Naive thymus-derived CD4-positive, alpha-beta T cell (primary cell): Measurements from ENCODE around the gene ST6GALNAC4. TPM values are rescaled to one million over a fixed set of nuclear protein-coding genes. Genes with fewer than 3 reads are reported as not detected.

Source experiments
- ATAC-seq: fragments of 150-1000 bp; cut with Tn5 transposase; 2 replicates; pipeline ENCODE4 v1.10.0; 2021; ENCODE audit warnings: mild to moderate bottlenecking, moderate library complexity
- CTCF ChIA-PET: fragments of 350-600 bp; sonication (Branson Sonifier 250); formaldehyde crosslinking; loops from one replicate; lab custom pipeline; 2021; ENCODE audit warnings: antibody characterized with exemption; lab: Charles Lee
- POLR2A ChIA-PET: fragments of 350-600 bp; sonication (Branson Sonifier 250); formaldehyde crosslinking; loops from one replicate; lab custom pipeline; 2021; ENCODE audit warnings: antibody characterized with exemption, inconsistent platforms; lab: Charles Lee
- DNase-seq, 9 donors: peaks; one replicate each; pipeline versions ENCODE4 v3.0.0 to v3.0.0-alpha.2; 2020 to 2022; ENCODE audit warnings: mixed read lengths in 1 of 9
- H3K27ac ChIP-seq: one replicate; pipeline ENCODE4 v1.7.0; 2013; ENCODE audit warnings: mild to moderate bottlenecking, low read depth, low read length, moderate library complexity
- H3K27me3 ChIP-seq, 2 donors: one replicate each; pipeline ENCODE4 v1.7.0; 2013; ENCODE audit warnings: low read length in 2 of 2, mild to moderate bottlenecking in 2 of 2, moderate library complexity in 2 of 2; ENCODE audit not compliant: control insufficient read depth in 2 of 2, insufficient read depth in 2 of 2
- H3K36me3 ChIP-seq, 3 experiments: 1 replicate in 2 of 3; 2 replicates in 1 of 3; pipeline ENCODE4 v1.7.0; 2013; ENCODE audit warnings: low read length in 3 of 3, mild to moderate bottlenecking in 3 of 3, moderate library complexity in 1 of 3; ENCODE audit not compliant: insufficient read depth in 3 of 3, control insufficient read depth in 2 of 3
- H3K4me1 ChIP-seq, 2 donors: one replicate each; pipeline ENCODE4 v1.7.0; 2013; ENCODE audit warnings: low read length in 2 of 2, mild to moderate bottlenecking in 2 of 2, moderate library complexity in 1 of 2; ENCODE audit not compliant: control insufficient read depth in 2 of 2, insufficient read depth in 2 of 2
- H3K4me3 ChIP-seq: 2 replicates; pipeline ENCODE4 v1.7.0; 2013; ENCODE audit warnings: mild to moderate bottlenecking, low read length
- H3K9me3 ChIP-seq, 3 experiments: 1 replicate in 2 of 3; 2 replicates in 1 of 3; pipeline ENCODE4 v1.7.0; 2013; ENCODE audit warnings: low read length in 3 of 3; ENCODE audit not compliant: control insufficient read depth in 2 of 3
- H3K27ac Mint-ChIP-seq, 9 donors: one replicate each; pipeline ENCODE4 v1.8.0; 2020 to 2022; ENCODE audit warnings: mixed read lengths in 9 of 9, mild to moderate bottlenecking in 8 of 9, moderate library complexity in 5 of 9, inconsistent platforms in 2 of 9
- H3K27me3 Mint-ChIP-seq, 5 donors: one replicate each; pipeline ENCODE4 v1.8.0; 2021 to 2022; ENCODE audit warnings: mixed read lengths in 5 of 5, mild to moderate bottlenecking in 1 of 5
- H3K36me3 Mint-ChIP-seq, 5 donors: one replicate each; pipeline ENCODE4 v1.8.0; 2020 to 2022; ENCODE audit warnings: mixed read lengths in 5 of 5, mild to moderate bottlenecking in 3 of 5, inconsistent platforms in 1 of 5
- H3K4me1 Mint-ChIP-seq, 7 donors: one replicate each; pipeline ENCODE4 v1.8.0; 2020 to 2022; ENCODE audit warnings: mixed read lengths in 7 of 7, mild to moderate bottlenecking in 3 of 7, inconsistent platforms in 1 of 7
- H3K4me3 Mint-ChIP-seq, 10 donors: one replicate each; pipeline ENCODE4 v1.8.0; 2020 to 2022; ENCODE audit warnings: mild to moderate bottlenecking in 10 of 10, mixed read lengths in 10 of 10, moderate library complexity in 6 of 10, inconsistent platforms in 2 of 10
- H3K9me3 Mint-ChIP-seq, 11 donors: one replicate each; pipeline ENCODE4 v1.8.0; 2020 to 2022; ENCODE audit warnings: mixed read lengths in 11 of 11, mild to moderate bottlenecking in 4 of 11, inconsistent platforms in 1 of 11, moderate library complexity in 1 of 11
- intact Hi-C, 2 donors: fragments of 100-400 bp; cut with micrococcal nuclease; formaldehyde crosslinking; loops; one replicate each; pipeline ENCODE4 v1.15.1; 2023
- polyA plus RNA-seq, 2 donors: library from polyadenylated mRNA; unstranded; fragments of 300-500 nt; fragmentation: Illumina TruSeq; gene quantifications; one replicate each; pipeline ENCODE4 v1.2.3, GENCODE V29; 2021
- total RNA-seq, 6 experiments: library from RNA in 5 of 6; stranded (reverse) in 5 of 6; gene quantifications; 1 replicate in 5 of 6; 2 replicates in 1 of 6; pipeline ENCODE4 v1.2.3 and lab custom pipeline; 2021 to 2026

Gene ST6GALNAC4
- total RNA-seq (10 to 100 TPM; 28.0 to 51.0 (median 36.1) TPM), polyA plus RNA-seq (10 to 100 TPM; 20.0 to 21.7 TPM), total RNA-seq (lab: John Stamatoyannopoulos, UW) (16.7 reads per million, percentile 46 among the genes with 10 or more reads in this experiment)

GRCh38 chr9:127916720-127917581 is at the start of gene ST6GALNAC4:
TSS of gene ST6GALNAC4 (minus strand) at chr9:127917041. CDS start at chr9:127916419, 622 bp downstream.
- ATAC-seq (peak; percentile 98), DNase-seq (peak; percentile 82 to 97 (median 89))
- H3K4me1 Mint-ChIP-seq = peaks cover 29 to 64% (median 51%) of the 10 kb centered on the region in 7 donors
- POLR2A ChIA-PET = interaction anchor here (0.6 to 4.9 kb wide), 19 partner anchors 13 to 202 kb away, joined by 3 to 81 read pairs (median 3); partner anchors contain the start of genes CDK9, PTRH1, TOR2A and TTC16
- H3K4me1 ChIP-seq = peaks cover 28 to 39% of the 10 kb centered on the region in 2 donors
- peak within 1 kb of the TSS; percentile 69 to 95 (median 87) for H3K27ac Mint-ChIP-seq
- peak within 1 kb of the TSS; percentile 76 to 91 (median 86) for H3K4me3 Mint-ChIP-seq
- peak within 1 kb of the TSS; percentile 86 for H3K4me3 ChIP-seq
- H3K9me3 Mint-ChIP-seq = no peaks in the 10 kb centered on the region
- H3K36me3 Mint-ChIP-seq = peaks cover 0 to 12% (median 0%) of the 10 kb centered on the region in 5 donors
- CTCF ChIA-PET = interaction anchor here (0.6 to 2.5 kb wide), 8 partner anchors 11 to 327 kb away, joined by 3 to 12 read pairs (median 3); partner anchors contain the start of gene TOR2A
- peak within 1 kb of the TSS; percentile 81 for H3K27ac ChIP-seq
- H3K27me3 ChIP-seq = no peaks in the 10 kb centered on the region
- intact Hi-C loops = loop anchor here (1.0 to 5.0 kb wide), 15 partner anchors 11 to 692 kb away; partner anchors contain the start of genes FPGS (in 2 of the 2), PIP5KL1 (in 2 of the 2), STXBP1 (in 2 of the 2) and ST6GALNAC6 (in 1 of the 2)
- H3K27me3 Mint-ChIP-seq = peaks cover 0 to under 1% (median 0%) of the 10 kb centered on the region in 5 donors
- peaks cover 0 to 25% (median 0%) of the 10 kb centered on the region in 3 experiments for H3K36me3 ChIP-seq
- H3K9me3 ChIP-seq = no peaks in the 10 kb centered on the region

GRCh38 chr9:127965953-127966352 is 49.1 kb upstream of the ST6GALNAC4 start:
- no peaks in the 10 kb centered on the region for H3K9me3 Mint-ChIP-seq
- H3K4me1 Mint-ChIP-seq = peaks cover 77 to 100% (median 93%) of the 10 kb centered on the region in 7 donors
- no peaks in the 10 kb centered on the region for H3K27me3 Mint-ChIP-seq
- Histone ChIP-seq H3K27me3 (no peaks in the 10 kb centered on the region), H3K4me1 (peaks cover 87 to 89% of the 10 kb centered on the region in 2 donors), H3K36me3 (peaks cover 0 to 37% (median 9%) of the 10 kb centered on the region in 3 experiments), H3K4me3 (peak overlapping the region; percentile 58), H3K9me3 (no peaks in the 10 kb centered on the region), H3K27ac (peak overlapping the region; percentile 84)
- H3K27ac Mint-ChIP-seq = peak overlapping the region; percentile 83 to 99 (median 96)
- DNase-seq (no peak), ATAC-seq (no peak)
- ChIA-PET CTCF (interaction anchor here (0.5 to 1.6 kb wide), 4 partner anchors 48 to 127 kb away, joined by 3 to 6 read pairs (median 4); no protein-coding TSS in a partner anchor), POLR2A (interaction anchor here (33.9 to 61.3 kb wide), 3 partner anchors 1 to 60 kb away, joined by 1511 to 1719 read pairs (median 1719); partner anchors contain the start of genes DPM2 and EEIG1)
- peaks cover 4 to 54% (median 32%) of the 10 kb centered on the region in 5 donors for H3K36me3 Mint-ChIP-seq
- H3K4me3 Mint-ChIP-seq = peak overlapping the region; percentile 84 to 99 (median 96)
- intact Hi-C loops = loop anchor here in 1 of 2 donors (1.0 to 2.0 kb wide), 3 partner anchors 7 to 15 kb away; partner anchors contain the start of gene EEIG1

GRCh38 chr9:127963359-127964064 is 46.7 kb upstream of the ST6GALNAC4 start:
- no peak for DNase-seq
- Histone ChIP-seq H3K36me3 (peaks cover 0 to 45% (median 9%) of the 10 kb centered on the region in 3 experiments), H3K27me3 (no peaks in the 10 kb centered on the region), H3K4me3 (peak overlapping the region; percentile 48), H3K27ac (peak overlapping the region; percentile 84), H3K4me1 (peaks cover 87 to 99% of the 10 kb centered on the region in 2 donors), H3K9me3 (no peaks in the 10 kb centered on the region)
- POLR2A ChIA-PET = interaction anchor here (1.0 to 61.3 kb wide), 4 partner anchors 4 to 108 kb away, joined by 3 to 1719 read pairs (median 1615); partner anchors contain the start of genes DPM2 and EEIG1
- H3K36me3 Mint-ChIP-seq = peaks cover 4 to 54% (median 29%) of the 10 kb centered on the region in 5 donors
- H3K27ac Mint-ChIP-seq = peak overlapping the region; percentile 49 to 99 (median 96)
- H3K27me3 Mint-ChIP-seq = no peaks in the 10 kb centered on the region
- H3K9me3 Mint-ChIP-seq = peaks cover 0 to 3% (median 0%) of the 10 kb centered on the region in 11 donors
- peak overlapping the region; percentile 54 to 99 (median 94) for H3K4me3 Mint-ChIP-seq
- intact Hi-C loops = no loop called here
- CTCF ChIA-PET = interaction anchor here (0.9 to 13.2 kb wide), 3 partner anchors 68 to 155 kb away, joined by 3 to 253 read pairs (median 3); no protein-coding TSS in a partner anchor
- peaks cover 73 to 100% (median 93%) of the 10 kb centered on the region in 7 donors for H3K4me1 Mint-ChIP-seq
- ATAC-seq = peak; percentile 20

GRCh38 chr9:127963041-127963358 is 46.2 kb upstream of the ST6GALNAC4 start:
- Histone ChIP-seq H3K4me3 (peak overlapping the region; percentile 48), H3K4me1 (peaks cover 86 to 99% of the 10 kb centered on the region in 2 donors), H3K36me3 (peaks cover 0 to 43% (median 9%) of the 10 kb centered on the region in 3 experiments), H3K27me3 (no peaks in the 10 kb centered on the region), H3K27ac (peak overlapping the region; percentile 84), H3K9me3 (no peaks in the 10 kb centered on the region)
- peaks cover 71 to 100% (median 91%) of the 10 kb centered on the region in 7 donors for H3K4me1 Mint-ChIP-seq
- H3K4me3 Mint-ChIP-seq = peak overlapping the region; percentile 54 to 99 (median 94)
- ChIA-PET POLR2A (interaction anchor here (1.0 to 61.3 kb wide), 4 partner anchors 4 to 109 kb away, joined by 3 to 1719 read pairs (median 1615); partner anchors contain the start of genes DPM2 and EEIG1), CTCF (interaction anchor here (1.0 to 13.2 kb wide), 2 partner anchors 69 to 86 kb away, joined by 3 to 253 read pairs; no protein-coding TSS in a partner anchor)
- H3K9me3 Mint-ChIP-seq = peaks cover 0 to 3% (median 0%) of the 10 kb centered on the region in 11 donors
- peaks cover 4 to 50% (median 29%) of the 10 kb centered on the region in 5 donors for H3K36me3 Mint-ChIP-seq
- intact Hi-C loops = no loop called here
- ATAC-seq = no peak
- peak overlapping the region in 8 of 9 donors; percentile 90 to 99 (median 96) for H3K27ac Mint-ChIP-seq
- no peaks in the 10 kb centered on the region for H3K27me3 Mint-ChIP-seq
- no peak for DNase-seq

- ChIA-PET POLR2A (interaction anchor here (0.6 to 61.3 kb wide), 4 partner anchors 5 to 104 kb away, joined by 3 to 1719 read pairs (median 1615); partner anchors contain the start of genes DPM2, EEIG1 and NAIF1), CTCF (interaction anchor here (1.0 to 13.2 kb wide), 4 partner anchors 15 to 86 kb away, joined by 3 to 253 read pairs (median 4); no protein-coding TSS in a partner anchor)
- Mint-ChIP-seq H3K4me1 (peaks cover 66 to 100% (median 91%) of the 10 kb centered on the region in 7 donors), H3K27me3 (no peaks in the 10 kb centered on the region), H3K27ac (peak overlapping the region in 8 of 9 donors; percentile 90 to 99 (median 96)), H3K9me3 (peaks cover 0 to 3% (median 0%) of the 10 kb centered on the region in 11 donors), H3K4me3 (peak overlapping the region; percentile 54 to 99 (median 94)), H3K36me3 (peaks cover 4 to 50% (median 29%) of the 10 kb centered on the region in 5 donors)
- Histone ChIP-seq H3K27me3 (no peaks in the 10 kb centered on the region), H3K36me3 (peaks cover 0 to 43% (median 9%) of the 10 kb centered on the region in 3 experiments), H3K9me3 (no peaks in the 10 kb centered on the region), H3K4me3 (no peak overlapping the region), H3K27ac (peak overlapping the region; percentile 84), H3K4me1 (peaks cover 79 to 99% of the 10 kb centered on the region in 2 donors)
- ATAC-seq = no peak
- intact Hi-C loops = no loop called here
- DNase-seq = no peak
Observed at GRCh38 chr9:127962278-127962677, 45.4 kb upstream of the ST6GALNAC4 start.
